Endothelial cell (in vitro differentiated cells): Measurements from ENCODE around the gene OXGR1. TPM values are rescaled to one million over a fixed set of nuclear protein-coding genes. Genes with fewer than 3 reads are reported as not detected.

Experiments used
- DNase-seq: peaks from one replicate; pipeline ENCODE4 v3.0.0; 2021; ENCODE audit warnings: low spot score
- H3K27ac Mint-ChIP-seq: one replicate; pipeline ENCODE4 v1.8.0; 2021; ENCODE audit warnings: mixed read lengths, inconsistent platforms; ENCODE audit not compliant: unreplicated experiment
- H3K27me3 Mint-ChIP-seq: one replicate; pipeline ENCODE4 v1.8.0; 2021; ENCODE audit warnings: mild to moderate bottlenecking, moderate library complexity, mixed read lengths, inconsistent platforms; ENCODE audit not compliant: unreplicated experiment
- H3K36me3 Mint-ChIP-seq: one replicate; pipeline ENCODE4 v1.8.0; 2021; ENCODE audit warnings: mild to moderate bottlenecking, low read depth, mixed read lengths, inconsistent platforms; ENCODE audit not compliant: unreplicated experiment
- H3K4me1 Mint-ChIP-seq: one replicate; pipeline ENCODE4 v1.8.0; 2021; ENCODE audit warnings: mild to moderate bottlenecking, mixed read lengths, inconsistent platforms; ENCODE audit not compliant: unreplicated experiment
- H3K4me3 Mint-ChIP-seq: one replicate; pipeline ENCODE4 v1.8.0; 2021; ENCODE audit warnings: mild to moderate bottlenecking, mixed read lengths, inconsistent platforms; ENCODE audit not compliant: unreplicated experiment
- H3K9me3 Mint-ChIP-seq: one replicate; pipeline ENCODE4 v1.8.0; 2021; ENCODE audit warnings: mixed read lengths, inconsistent platforms; ENCODE audit not compliant: unreplicated experiment
- CTCF ChIP-seq: fragments of 200-600 bp; sonication (generic); IDR thresholded peaks from one replicate; pipeline ENCODE4 v1.5.0; 2021; ENCODE audit warnings: antibody characterized with exemption; ENCODE audit not compliant: unreplicated experiment
- long read RNA-seq: library from polyadenylated mRNA; unstranded; transcript quantifications from one replicate; pipeline ENCODE4 v2.0.0, GENCODE V29; 2020; ENCODE audit not compliant: unreplicated experiment
- total RNA-seq: library from RNA; stranded (reverse); fragmentation: NEBNext Ultra II Directional; extraction: Animal tissue kit (Norgen Biotek cat#: 25700); gene quantifications from one replicate; pipeline ENCODE4 v1.2.1, GENCODE V29; 2021; ENCODE audit not compliant: unreplicated experiment

The OXGR1 gene
- 0.15 TPM for total RNA-seq
- long read RNA-seq = 0 reads

GRCh38 chr13:96994017-96994857 is at the start of gene OXGR1:
OXGR1 (minus strand) TSS chr13:96994476; CDS start chr13:96987759, 6,717 bp downstream.
- DNase-seq = no peak
- Mint-ChIP-seq H3K36me3 (no peaks in the 10 kb centered on the region), H3K4me3 (peak within 1 kb of the TSS; percentile 76)

GRCh38 chr13:97043302-97043701 is 49.0 kb upstream of the OXGR1 start:
- H3K27ac Mint-ChIP-seq = no peak overlapping the region

More at GRCh38 chr13:96994017-96994857, at the start of gene OXGR1:
- Mint-ChIP-seq H3K27me3 (peaks cover 14% of the 10 kb centered on the region), H3K9me3 (no peaks in the 10 kb centered on the region), H3K4me1 (peaks cover 8% of the 10 kb centered on the region), H3K27ac (peak within 1 kb of the TSS; percentile 5)
- TF ChIP-seq CTCF = no peak

GRCh38 chr13:97030705-97031452 is 36.6 kb upstream of the OXGR1 start:
- Mint-ChIP-seq H3K4me3 (no peak overlapping the region), H3K27ac (no peak overlapping the region), H3K4me1 (peaks cover 35% of the 10 kb centered on the region), H3K9me3 (no peaks in the 10 kb centered on the region), H3K36me3 (no peaks in the 10 kb centered on the region), H3K27me3 (no peaks in the 10 kb centered on the region)
- peak; percentile 15 for DNase-seq
- TF ChIP-seq CTCF = peak; percentile 13

More at GRCh38 chr13:97043302-97043701, 49.0 kb upstream of the OXGR1 start:
- H3K4me3 Mint-ChIP-seq = no peak overlapping the region
- DNase-seq = no peak
- TF ChIP-seq CTCF = no peak
- H3K27me3 Mint-ChIP-seq = no peaks in the 10 kb centered on the region
- no peaks in the 10 kb centered on the region for H3K9me3 Mint-ChIP-seq
- no peaks in the 10 kb centered on the region for H3K4me1 Mint-ChIP-seq
- no peaks in the 10 kb centered on the region for H3K36me3 Mint-ChIP-seq

GRCh38 chr13:97028441-97029299 is 34.4 kb upstream of the OXGR1 start:
- H3K4me1 Mint-ChIP-seq = peaks cover 43% of the 10 kb centered on the region
- no peaks in the 10 kb centered on the region for H3K36me3 Mint-ChIP-seq
- H3K27me3 Mint-ChIP-seq = no peaks in the 10 kb centered on the region
- H3K27ac Mint-ChIP-seq = peak overlapping the region; percentile 89
- peak; percentile 96 for TF ChIP-seq CTCF
- peak; percentile 81 for DNase-seq
- H3K9me3 Mint-ChIP-seq = no peaks in the 10 kb centered on the region
- no peak overlapping the region for H3K4me3 Mint-ChIP-seq
